ENCODE measurements around the gene NLRX1.
A peak's percentile ranks its signal among the peaks of the same experiment; 100 is the strongest.
"Not testable (repeated sequence)": the region's sequence is repeated elsewhere in the genome, so short reads cannot be mapped to it uniquely, and the experiment has no call there.

NLRX1 gene

DNA sequence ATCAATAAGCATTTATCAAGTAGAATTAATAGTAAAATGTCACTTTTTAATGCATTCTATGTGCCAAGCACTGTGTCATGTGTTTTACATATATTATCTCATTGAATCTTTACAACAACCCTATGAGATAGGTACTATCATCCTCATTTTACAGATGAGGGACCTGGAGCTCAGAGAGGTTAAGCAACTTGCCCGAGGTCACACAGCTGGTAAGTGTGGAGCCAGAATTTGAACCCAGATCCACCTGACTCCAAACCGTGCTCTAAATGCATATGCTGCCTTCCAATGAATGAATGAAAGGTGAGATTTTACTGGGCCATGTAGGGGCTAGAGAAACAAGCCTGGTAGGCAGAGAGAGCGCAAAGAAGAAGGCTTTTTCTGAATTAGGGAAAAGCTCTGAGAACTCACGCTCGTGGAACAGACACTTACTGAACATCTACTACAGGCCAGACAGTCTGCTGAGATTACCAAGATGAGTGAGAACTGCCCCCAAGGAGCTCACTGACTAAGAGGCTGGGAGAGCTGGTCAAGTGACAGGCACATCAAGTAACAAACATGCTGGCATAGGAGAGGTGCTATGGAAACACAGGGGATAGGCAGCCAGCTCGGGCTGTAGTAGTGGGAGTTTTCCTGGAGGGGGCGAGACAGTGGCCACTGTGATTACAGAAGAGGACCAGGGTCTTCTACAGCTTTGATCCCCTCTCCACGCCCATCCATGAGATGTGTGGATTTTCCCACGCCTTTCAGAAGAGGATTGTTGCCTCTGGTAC is 15.3 kb upstream of the NLRX1 start:
- no peak for DNase-seq

DNA sequence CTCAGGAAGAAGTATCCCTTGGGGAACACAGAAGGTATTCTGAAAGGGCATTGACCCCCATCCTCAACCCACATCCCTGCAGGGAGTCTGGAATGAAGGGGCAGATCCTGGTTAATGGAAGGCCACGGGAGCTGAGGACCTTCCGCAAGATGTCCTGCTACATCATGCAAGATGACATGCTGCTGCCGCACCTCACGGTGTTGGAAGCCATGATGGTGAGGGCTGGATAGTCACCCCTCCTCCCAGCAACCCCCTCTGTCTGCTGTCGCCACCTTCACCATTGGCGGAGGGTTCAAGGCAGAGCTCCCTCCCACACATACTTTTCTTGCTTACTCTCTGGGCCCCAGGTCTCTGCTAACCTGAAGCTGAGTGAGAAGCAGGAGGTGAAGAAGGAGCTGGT is 14.3 kb upstream of the NLRX1 start:
- DNase-seq = no peak

DNA sequence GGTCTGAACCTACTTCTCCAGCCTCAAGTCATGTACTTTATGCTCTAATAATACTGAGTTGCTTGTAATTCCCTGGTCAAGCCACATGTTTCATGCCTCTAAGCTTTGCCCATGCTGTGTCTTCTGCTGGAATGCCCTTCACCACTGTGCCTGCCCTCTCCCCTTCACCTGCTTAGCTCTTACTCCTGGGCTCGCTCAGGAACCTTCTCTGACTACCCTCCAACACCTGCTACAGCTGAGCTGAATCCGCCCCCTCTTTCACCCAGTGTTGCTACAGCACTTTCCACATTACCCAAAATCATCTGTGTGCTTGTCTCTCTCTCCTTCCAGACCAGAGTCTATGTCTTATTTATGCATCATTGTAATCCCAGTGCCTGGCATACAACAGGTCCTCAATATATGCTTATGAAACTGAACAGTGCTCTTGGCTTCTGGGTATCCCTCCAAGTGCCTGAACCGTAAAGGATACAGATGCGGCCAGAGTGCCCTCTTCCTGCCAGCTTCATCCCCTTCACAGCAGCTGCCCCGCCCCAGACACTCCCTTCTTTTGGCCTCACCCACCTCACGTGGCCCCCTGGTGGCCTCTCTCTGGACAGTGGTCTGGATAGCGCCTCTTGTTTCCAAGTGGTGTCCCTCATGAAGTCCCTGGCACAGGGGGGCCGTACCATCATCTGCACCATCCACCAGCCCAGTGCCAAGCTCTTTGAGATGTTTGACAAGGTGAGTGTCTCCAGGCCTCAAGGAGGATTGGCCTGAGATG is 12.6 kb upstream of the NLRX1 start:
- no peak for DNase-seq

DNA sequence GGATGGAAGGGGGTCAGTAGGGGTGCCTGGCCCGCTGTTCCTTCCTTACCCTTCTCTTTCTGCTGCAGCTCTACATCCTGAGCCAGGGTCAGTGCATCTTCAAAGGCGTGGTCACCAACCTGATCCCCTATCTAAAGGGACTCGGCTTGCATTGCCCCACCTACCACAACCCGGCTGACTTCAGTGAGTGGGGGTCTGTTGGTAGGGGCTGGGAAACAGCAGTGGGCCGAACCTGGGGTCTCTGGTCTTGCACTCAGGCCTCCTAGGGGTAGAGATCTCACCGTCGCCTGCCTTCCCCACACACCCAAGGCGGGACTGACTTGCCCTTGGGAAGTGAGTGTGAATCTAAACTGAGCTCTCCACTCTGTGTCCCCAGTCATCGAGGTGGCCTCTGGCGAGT is 12.0 kb upstream of the NLRX1 start:
- DNase-seq = no peak

DNA sequence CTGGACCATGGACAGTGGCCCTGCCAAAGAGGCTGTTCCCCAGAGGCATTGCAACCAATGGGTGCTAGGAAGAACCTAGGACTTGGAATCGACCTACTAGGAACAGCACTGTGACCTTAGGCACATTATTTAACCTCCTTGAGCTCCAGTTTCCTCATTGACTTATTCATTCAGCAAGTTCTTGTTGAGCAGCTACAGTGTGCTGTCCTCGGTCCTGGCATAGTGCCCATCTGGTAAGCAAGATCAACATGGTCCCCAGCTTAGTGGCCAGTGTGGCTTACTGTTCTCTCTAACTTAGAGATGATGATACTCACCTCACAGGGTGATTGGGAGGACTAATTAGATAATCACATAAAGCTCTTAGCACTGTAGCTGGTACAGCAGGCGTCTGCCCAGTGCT is 11.5 kb upstream of the NLRX1 start:
- DNase-seq = no peak

DNA sequence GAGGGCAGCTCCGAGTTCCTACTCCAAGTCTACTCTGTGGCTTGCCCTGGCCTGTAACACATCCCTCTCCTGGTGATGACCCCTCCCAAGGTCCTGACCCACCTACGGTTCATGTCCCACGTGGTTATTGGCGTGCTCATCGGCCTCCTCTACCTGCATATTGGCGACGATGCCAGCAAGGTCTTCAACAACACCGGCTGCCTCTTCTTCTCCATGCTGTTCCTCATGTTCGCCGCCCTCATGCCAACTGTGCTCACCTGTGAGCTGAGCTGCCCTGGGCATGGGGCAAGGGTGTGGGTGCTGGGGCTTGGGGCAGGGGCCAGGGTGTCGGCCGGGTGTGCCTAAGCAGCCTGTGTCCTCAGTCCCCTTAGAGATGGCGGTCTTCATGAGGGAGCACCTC is 10.1 kb upstream of the NLRX1 start:
- no peak for DNase-seq

DNA sequence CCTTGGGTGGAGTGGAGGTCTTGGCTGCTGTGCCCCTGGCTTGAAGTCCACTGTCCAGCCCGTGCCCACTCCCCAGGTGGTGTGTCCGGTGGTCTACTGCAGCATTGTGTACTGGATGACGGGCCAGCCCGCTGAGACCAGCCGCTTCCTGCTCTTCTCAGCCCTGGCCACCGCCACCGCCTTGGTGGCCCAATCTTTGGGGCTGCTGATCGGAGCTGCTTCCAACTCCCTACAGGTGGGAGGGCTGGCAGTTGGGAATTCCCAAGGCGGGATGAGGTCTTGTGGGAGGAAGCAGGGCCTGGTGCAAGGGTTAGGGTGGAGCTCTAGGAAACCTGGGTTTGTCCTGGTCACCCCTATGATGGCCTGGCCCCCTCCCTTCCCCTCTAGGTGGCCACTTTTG is 8.4 kb upstream of the NLRX1 start:
- DNase-seq = no peak

DNA sequence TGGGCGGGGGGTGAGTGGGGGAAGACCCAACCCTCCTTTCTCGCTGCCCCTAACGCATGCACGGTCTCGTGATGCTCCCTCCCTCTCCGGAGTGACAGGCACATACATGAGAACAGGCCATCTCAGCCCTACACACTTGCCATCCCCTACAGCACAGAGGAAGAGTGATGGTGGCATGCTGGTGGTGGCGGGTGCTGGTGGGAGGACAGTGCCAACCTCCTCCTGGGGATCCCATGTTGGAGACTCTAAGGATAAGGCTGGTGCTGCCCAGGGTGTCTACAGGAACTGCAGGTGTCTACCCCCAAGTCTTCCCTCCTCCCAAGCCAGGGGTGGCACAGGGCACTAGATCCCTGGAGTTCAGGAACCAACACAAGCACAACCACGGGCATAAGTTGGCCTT is 6.7 kb upstream of the NLRX1 start:
- DNase-seq = no peak

DNA sequence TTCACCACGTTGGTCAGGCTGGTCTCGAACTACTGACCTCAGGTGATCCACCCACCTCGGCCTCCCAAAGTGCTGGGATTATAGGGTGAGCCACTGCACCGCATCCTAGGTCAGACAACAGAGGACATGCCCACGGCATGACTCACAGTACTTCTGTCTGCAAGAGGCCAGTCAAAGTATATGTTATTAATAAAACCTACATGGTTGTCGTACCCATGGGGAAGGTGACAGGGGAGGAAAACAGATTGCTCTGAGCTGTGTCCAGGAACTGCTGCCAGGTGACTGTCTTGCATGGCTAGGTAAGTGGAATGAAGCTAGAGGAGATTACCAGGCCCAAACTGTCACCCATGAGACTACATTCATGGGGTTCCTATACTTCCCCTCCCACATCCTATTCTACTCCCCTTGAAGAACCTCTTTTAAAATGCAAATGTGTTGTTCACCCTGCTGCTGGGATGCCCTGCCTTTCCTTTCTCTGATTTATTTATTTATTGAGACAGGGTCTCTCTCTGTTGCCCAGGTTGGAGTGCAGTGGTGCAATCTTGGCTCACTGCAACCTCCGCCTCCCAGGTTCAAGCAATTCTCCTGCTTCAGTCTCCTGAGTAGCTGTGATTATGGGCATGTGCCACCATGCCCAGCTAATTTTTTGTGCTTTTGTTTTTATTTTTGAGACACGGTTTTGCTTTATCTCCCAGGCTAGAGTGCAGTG is 2.0 kb upstream of the NLRX1 start:
- peak; percentile 45 for DNase-seq

DNA sequence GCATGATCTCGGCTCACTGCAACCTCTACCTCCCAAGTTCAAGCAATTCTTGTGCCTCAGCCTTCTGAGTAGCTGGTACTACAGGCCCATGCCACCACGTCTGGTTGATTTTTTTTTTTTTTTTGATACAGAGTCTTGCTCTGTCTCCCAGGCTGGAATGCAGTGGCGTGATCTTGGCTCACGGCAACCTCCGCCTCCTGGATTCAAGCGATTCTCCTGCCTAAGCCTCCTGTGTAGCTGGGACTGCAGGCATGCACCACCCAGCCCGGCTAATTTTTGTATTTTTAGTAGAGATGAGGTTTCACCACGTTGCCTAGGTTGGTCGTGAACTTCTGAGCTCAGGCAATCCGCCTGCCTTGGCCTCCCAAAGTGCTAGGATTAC is 1.5 kb upstream of the NLRX1 start:
- DNase-seq = not testable (repeated sequence)

DNA sequence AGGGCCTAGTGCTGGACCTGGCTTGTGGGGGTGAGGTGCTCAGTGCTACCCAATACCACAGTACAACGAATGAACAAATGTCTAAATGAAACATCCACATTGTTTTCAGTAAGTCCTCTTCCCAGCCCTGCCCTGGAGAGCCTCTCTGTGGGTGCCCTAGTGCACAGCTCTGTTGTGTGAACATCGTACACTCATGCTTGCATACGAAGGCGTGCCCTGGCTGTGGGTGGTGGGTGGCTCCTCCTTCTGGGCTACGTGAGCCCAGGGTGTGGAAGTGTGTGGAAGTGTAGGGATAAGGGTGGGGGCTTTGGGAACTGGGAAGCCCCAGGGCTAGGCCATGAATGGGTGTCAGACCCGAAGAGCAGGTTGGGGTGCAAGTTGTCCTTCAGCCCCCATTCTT is 592 bp upstream of the NLRX1 start:
- no peak for DNase-seq

DNA sequence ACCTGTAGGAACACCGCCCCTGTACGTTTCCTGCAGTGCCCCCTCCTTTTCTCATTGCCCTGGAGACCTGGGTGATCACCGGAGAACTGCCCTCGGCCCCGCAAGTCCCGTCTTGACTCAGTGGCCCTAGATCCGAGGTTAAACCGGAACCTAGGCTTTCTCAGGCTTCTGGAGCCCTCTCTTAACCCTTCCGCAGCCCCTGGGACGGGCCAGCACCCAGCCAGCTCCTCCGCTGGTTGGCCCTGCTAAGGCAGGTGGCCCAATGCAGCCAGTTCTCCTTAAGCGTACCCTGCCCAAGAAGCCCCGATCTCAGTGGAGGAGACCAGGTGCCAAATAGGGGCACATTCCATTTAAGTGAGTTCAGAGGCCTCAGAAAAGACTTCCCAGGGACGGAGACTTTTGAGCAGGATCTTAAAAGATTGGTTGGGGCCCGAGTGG is 776 bp downstream of the NLRX1 start:
- peak; percentile 31 for DNase-seq

DNA sequence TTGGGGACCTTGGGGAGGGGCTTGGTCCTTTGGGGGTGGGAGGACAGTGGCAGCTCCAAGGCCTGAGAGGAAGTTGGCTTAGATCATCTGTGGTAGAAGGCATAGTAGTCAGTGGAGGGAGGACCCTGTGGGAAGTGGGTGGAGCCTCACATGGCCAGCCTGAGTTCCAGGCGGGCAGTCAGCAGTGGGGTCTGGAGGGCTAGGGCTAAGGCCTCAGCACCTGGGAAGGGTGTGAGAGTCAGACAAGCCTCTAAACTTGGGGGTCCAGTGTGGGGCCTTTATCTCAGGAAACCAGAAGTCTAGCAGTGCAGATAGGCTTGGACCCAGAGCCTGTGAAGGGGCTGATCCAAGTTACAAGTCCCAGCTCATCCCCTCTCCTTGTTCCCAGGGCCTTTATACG is 4.0 kb downstream of the NLRX1 start:
- DNase-seq = no peak

DNA sequence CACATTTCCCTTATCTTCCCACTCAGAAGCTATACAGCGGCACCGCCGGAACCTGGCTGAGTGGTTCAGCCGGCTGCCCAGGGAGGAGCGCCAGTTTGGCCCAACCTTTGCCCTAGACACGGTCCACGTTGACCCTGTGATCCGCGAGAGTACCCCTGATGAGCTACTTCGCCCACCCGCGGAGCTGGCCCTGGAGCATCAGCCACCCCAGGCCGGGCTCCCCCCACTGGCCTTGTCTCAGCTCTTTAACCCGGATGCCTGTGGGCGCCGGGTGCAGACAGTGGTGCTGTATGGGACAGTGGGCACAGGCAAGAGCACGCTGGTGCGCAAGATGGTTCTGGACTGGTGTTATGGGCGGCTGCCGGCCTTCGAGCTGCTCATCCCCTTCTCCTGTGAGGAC is 4.9 kb downstream of the NLRX1 start:
- DNase-seq = no peak

DNA sequence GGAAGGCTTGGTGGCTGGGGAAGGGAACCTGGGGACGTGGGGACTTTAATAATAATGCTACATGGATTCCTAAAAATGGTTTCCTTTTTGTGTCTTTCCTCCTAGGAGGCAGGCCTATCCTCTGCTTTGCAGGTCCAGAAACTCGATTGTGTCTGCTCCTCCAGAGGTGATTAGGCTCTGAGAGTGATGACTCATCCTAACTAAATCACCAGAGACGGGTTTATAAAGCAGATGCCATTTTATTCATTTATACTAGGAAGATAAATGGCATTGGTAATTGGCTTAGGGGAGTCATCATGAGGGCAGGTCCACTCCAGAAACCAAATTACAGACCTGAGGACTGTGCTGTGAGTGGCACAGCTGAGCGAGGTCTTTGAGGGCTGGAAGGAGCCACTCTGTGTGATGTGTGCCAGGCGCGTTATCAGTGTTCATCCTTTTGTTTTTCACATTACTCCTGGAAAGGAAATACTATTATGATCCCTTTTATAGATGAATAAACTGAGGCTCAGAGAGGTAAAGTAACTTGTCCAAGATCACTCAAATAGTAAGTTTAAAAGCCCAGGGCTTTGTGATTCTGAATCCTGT is 7.1 kb downstream of the NLRX1 start:
- DNase-seq = peak; percentile 45

DNA sequence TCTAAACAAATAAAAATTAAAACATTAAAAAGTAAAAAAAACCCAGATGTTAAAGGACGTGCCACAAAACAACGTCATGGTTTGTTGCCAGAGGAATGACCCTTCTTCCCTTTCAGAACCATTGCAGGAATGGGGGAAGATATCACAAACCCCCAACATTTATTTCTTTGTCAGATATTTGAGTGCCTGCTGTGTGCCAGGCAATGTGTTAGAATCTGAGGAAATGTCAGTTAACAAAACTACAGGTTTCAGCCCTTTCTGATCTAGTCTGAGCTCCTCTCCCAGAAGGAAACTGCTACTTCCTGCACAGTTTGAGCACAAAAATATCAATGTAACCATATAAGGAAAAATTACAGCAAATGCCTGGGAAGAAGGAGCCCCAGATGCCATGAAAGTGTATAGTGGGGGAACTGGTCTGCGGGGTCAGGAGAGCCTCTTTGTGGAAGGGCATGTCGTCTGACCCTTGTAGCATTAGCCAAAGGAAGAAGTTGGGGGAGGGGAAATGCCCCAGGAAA is 9.7 kb downstream of the NLRX1 start:
- DNase-seq = peak; percentile 15

DNA sequence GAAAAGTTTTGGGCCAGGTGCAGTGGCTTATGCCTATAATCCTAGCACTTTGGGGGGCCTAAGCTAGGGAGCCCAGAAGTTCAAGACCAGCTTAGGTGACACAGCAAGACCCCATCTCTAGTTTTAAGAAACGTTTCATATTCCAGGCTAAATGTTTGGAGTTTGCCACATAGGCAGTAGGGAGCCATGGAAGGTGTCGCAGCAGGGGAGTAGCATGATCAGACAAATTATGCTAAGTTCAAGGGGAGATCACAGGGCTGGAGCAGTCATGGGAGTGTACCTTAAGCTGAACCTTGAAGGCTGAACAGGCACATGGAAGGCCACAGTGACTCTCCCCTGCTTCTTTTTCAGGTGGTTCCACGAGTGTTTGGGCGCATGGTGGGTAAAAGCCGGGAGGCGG is 10.8 kb downstream of the NLRX1 start:
- DNase-seq = no peak

DNA sequence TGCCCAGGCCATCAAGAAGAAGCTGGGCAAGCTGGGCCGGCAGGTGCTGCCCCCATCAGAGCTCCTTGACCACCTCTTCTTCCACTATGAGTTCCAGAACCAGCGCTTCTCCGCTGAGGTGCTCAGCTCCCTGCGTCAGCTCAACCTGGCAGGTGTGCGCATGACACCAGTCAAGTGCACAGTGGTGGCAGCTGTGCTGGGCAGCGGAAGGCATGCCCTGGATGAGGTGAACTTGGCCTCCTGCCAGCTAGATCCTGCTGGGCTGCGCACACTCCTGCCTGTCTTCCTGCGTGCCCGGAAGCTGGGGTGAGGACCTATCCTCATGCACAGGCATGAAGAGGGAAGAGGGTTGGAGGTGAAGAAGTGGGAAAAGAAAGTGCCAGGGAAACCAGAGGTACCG is 11.5 kb downstream of the NLRX1 start:
- no peak for DNase-seq

DNA sequence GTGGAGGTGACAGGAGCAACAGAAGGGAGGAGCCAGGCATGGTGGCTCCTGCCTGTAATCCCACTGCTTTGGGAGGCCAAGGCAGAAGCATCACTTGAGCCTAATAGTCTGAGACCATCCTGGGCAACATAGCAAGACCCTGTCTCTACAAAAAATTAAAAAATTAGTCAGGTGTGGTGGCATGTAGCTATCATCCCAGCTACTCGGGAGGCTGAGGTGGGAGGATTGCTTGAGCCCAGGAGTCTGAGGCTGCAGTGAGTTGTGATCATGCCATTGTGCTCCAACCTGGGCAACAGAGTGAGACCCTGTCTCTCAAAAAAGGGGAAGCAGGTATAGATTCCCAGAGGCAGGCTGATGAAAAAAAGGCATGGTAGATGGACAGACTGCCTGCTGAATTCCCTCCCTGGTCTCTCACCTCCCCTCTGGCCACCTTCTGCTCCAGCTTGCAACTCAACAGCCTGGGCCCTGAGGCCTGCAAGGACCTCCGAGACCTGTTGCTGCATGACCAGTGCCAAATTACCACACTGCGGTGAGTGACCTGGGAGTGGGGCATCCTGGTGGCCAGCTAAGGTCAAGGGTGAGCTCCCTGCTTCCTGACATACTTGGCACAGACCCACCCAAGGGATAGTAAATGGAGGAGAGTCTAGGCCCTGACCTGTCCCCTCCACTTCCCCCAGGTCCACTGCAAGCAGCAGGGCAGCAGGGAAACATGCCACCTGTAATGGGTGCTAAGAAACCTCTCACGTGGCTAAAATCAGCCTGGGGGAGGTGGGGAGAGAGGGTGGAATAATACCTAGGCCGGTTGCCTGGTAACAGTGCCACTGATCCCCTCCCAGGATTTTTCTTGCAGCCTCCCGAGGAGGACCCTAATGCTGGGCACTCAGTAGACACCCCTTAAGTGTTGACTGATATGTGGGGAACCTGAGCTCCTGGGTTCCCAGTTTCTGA is 12.5 kb downstream of the NLRX1 start:
- DNase-seq = no peak

DNA sequence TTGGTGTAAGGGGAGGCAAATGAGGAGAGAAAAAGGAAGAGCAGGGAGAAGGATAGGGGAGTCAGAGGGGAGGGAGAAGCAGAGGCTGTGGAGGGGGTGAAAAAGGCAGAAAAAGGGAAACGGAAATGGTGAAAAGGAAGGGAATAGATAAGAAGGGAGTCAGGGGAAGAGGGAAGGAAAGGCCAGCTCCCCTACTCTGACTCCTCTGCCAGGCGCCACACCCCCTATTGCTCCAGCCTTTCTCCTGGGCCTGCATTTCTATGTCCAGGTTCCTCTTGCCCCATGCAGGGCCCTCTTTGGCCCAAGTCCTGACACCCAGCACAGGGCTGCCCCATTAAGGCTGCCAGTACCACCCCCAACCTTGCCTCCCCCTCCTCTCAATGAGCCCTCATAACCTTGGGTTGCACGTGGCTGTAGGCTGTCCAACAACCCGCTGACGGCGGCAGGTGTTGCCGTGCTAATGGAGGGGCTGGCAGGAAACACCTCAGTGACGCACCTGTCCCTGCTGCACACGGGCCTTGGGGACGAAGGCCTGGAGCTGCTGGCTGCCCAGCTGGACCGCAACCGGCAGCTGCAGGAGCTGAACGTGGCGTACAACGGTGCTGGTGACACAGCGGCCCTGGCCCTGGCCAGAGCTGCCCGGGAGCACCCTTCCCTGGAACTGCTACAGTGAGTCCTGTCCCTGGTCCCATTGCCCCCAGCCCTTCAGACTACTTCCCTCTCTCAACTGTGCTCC is 13.3 kb downstream of the NLRX1 start:
- no peak for DNase-seq

DNA sequence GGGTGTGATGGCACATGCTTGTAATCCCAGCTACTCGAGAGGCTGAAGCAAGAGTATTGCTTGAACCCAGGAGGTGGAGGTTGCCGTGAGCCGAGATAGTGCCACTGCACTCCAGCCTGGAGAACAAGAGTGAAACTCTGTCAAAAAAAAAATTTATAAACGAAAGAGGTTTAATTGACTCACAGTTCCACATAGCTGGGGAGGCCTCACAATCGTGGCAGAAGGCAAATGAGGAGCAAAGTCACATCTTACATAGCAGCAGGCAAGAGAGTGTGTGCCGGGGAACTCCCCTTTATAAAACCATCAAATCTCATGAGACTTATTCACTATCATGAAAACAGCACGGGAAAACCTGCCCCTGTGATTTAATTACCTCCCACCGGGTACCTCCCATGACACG is 15.9 kb downstream of the NLRX1 start:
- not testable (repeated sequence) for DNase-seq
